H9 (cell line): ENCODE results near the gene HUNK. TPM values are rescaled to one million over a fixed set of nuclear protein-coding genes. Genes with fewer than 3 reads are reported as not detected.

Experiments
- DNase-seq: peaks from one replicate; pipeline ENCODE4 v3.0.0-alpha.2; 2017
- H2AFZ ChIP-seq: one replicate; pipeline ENCODE4 v1.6.1; 2013; ENCODE audit warnings: mild to moderate bottlenecking, low read length, control low read depth, moderate library complexity
- H2AK5ac ChIP-seq: 2 replicates; pipeline ENCODE4 v1.6.1; 2013; ENCODE audit warnings: low read length, control low read depth, mixed read lengths; ENCODE audit not compliant: insufficient read length
- H2BK120ac ChIP-seq: one replicate; pipeline ENCODE4 v1.6.1; 2013; ENCODE audit warnings: low read depth, mild to moderate bottlenecking, low read length, control low read depth, inconsistent platforms; ENCODE audit not compliant: poor library complexity, severe bottlenecking
- H2BK12ac ChIP-seq: 2 replicates; pipeline ENCODE4 v1.6.1; 2013; ENCODE audit warnings: low read length, control low read depth, mixed read lengths, low read depth; ENCODE audit not compliant: insufficient read length
- H2BK15ac ChIP-seq: 2 replicates; pipeline ENCODE4 v1.6.1; 2013; ENCODE audit warnings: low read depth, low read length, control low read depth
- H2BK20ac ChIP-seq: one replicate; pipeline ENCODE4 v1.6.1; 2013; ENCODE audit warnings: low read depth, mild to moderate bottlenecking, low read length, control low read depth, inconsistent platforms; ENCODE audit not compliant: poor library complexity, severe bottlenecking
- H2BK5ac ChIP-seq: 2 replicates; pipeline ENCODE4 v1.6.1; 2013; ENCODE audit warnings: low read length, control low read depth, mixed read lengths; ENCODE audit not compliant: insufficient read length
- H3K14ac ChIP-seq: 2 replicates; pipeline ENCODE4 v1.6.1; 2013; ENCODE audit warnings: low read length, control low read depth; ENCODE audit not compliant: insufficient read depth
- H3K18ac ChIP-seq: 2 replicates; pipeline ENCODE4 v1.6.1; 2013; ENCODE audit warnings: low read depth, mild to moderate bottlenecking, mixed read lengths, low read length, control low read depth; ENCODE audit not compliant: insufficient read length
- H3K23ac ChIP-seq: 2 replicates; pipeline ENCODE4 v1.6.1; 2013; ENCODE audit warnings: low read length, control low read depth, mixed read lengths, low read depth; ENCODE audit not compliant: insufficient read length
- H3K23me2 ChIP-seq: 2 replicates; pipeline ENCODE4 v1.6.1; 2013; ENCODE audit warnings: low read depth, mild to moderate bottlenecking, mixed read lengths, low read length, control low read depth; ENCODE audit not compliant: insufficient read length, poor library complexity, severe bottlenecking
- H3K27ac ChIP-seq: 2 replicates; pipeline ENCODE4 v1.5.1; 2013; ENCODE audit warnings: low read length, control low read depth, mixed read lengths, low read depth; ENCODE audit not compliant: insufficient read length
- H3K27me3 ChIP-seq: 2 replicates; pipeline ENCODE4 v1.6.1; 2013; ENCODE audit warnings: low read length, control low read depth, inconsistent platforms; ENCODE audit not compliant: insufficient read depth
- H3K4ac ChIP-seq: 2 replicates; pipeline ENCODE4 v1.6.1; 2013; ENCODE audit warnings: low read depth, mild to moderate bottlenecking, control low read depth, inconsistent platforms, low read length, moderate library complexity
- H3K4me1 ChIP-seq: 2 replicates; pipeline ENCODE4 v1.6.1; 2013; ENCODE audit warnings: low read length, control low read depth, inconsistent platforms; ENCODE audit not compliant: insufficient read depth
- H3K4me2 ChIP-seq: 2 replicates; pipeline ENCODE4 v1.6.1; 2013; ENCODE audit warnings: low read length, control low read depth, mixed read lengths; ENCODE audit not compliant: insufficient read length, insufficient read depth
- H3K56ac ChIP-seq: 2 replicates; pipeline ENCODE4 v1.6.1; 2013; ENCODE audit warnings: low read depth, mild to moderate bottlenecking, mixed read lengths, low read length, control low read depth; ENCODE audit not compliant: insufficient read length
- H3K79me1 ChIP-seq: 2 replicates; pipeline ENCODE4 v1.6.1; 2013; ENCODE audit warnings: low read depth, mild to moderate bottlenecking, moderate library complexity, low read length, control low read depth, inconsistent platforms; ENCODE audit not compliant: insufficient read depth, poor library complexity, severe bottlenecking
- H3K79me2 ChIP-seq: 2 replicates; pipeline ENCODE4 v1.6.1; 2013; ENCODE audit warnings: low read length, control low read depth, inconsistent platforms; ENCODE audit not compliant: insufficient read depth
- H3K9ac ChIP-seq: 2 replicates; pipeline ENCODE4 v1.6.1; 2013; ENCODE audit warnings: low read length, control low read depth, mixed read lengths; ENCODE audit not compliant: insufficient read length; ENCODE audit errors: extremely low read depth
- H3K9me3 ChIP-seq: one replicate; pipeline ENCODE4 v1.6.1; 2013; ENCODE audit warnings: low read depth, low read length, inconsistent platforms; ENCODE audit not compliant: control insufficient read depth
- H3T11ph ChIP-seq: one replicate; pipeline ENCODE4 v1.6.1; 2013; ENCODE audit warnings: mild to moderate bottlenecking, low read length, control low read depth, inconsistent platforms
- H4K20me1 ChIP-seq: one replicate; pipeline ENCODE4 v1.6.1; 2013; ENCODE audit not compliant: control insufficient read depth, insufficient read length, insufficient read depth
- H4K5ac ChIP-seq: 2 replicates; pipeline ENCODE4 v1.6.1; 2013; ENCODE audit warnings: low read depth, mild to moderate bottlenecking, mixed read lengths, low read length, control low read depth; ENCODE audit not compliant: insufficient read length
- H4K8ac ChIP-seq: replicated peaks from 2 replicates; pipeline ENCODE4 v1.6.1; 2013; ENCODE audit warnings: low read length, control low read depth, mixed read lengths, low read depth; ENCODE audit not compliant: insufficient read length
- H4K91ac ChIP-seq: 2 replicates; pipeline ENCODE4 v1.6.1; 2013; ENCODE audit warnings: low read depth, mild to moderate bottlenecking, moderate library complexity, mixed read lengths, low read length, control low read depth; ENCODE audit not compliant: insufficient read length
- H3K27ac Mint-ChIP-seq, 3 experiments: 2 replicates in 2 of 3; 3 replicates in 1 of 3; pipeline ENCODE4 v1.8.0; 2020 to 2021; ENCODE audit warnings: mixed read lengths in 3 of 3, mild to moderate bottlenecking in 1 of 3, moderate library complexity in 1 of 3
- H3K27me3 Mint-ChIP-seq: 2 replicates; pipeline ENCODE4 v1.8.0; 2021; ENCODE audit warnings: low read depth, mild to moderate bottlenecking, moderate library complexity, mixed read lengths
- H3K36me3 Mint-ChIP-seq, 3 experiments: 2 replicates in 2 of 3; 3 replicates in 1 of 3; pipeline ENCODE4 v1.8.0; 2020 to 2021; ENCODE audit warnings: low read depth in 3 of 3, mixed read lengths in 3 of 3; ENCODE audit not compliant: insufficient read depth in 1 of 3
- H3K4me1 Mint-ChIP-seq, 2 experiments: 2 replicates each; pipeline ENCODE4 v1.8.0; 2020; ENCODE audit warnings: mixed read lengths in 2 of 2
- H3K4me3 Mint-ChIP-seq, 2 experiments: 2 replicates in 1 of 2; 3 replicates in 1 of 2; pipeline ENCODE4 v1.8.0; 2020 to 2021; ENCODE audit warnings: mild to moderate bottlenecking in 2 of 2, mixed read lengths in 2 of 2, moderate library complexity in 1 of 2
- H3K9me3 Mint-ChIP-seq, 2 experiments: 2 replicates in 1 of 2; 3 replicates in 1 of 2; pipeline ENCODE4 v1.8.0; 2020; ENCODE audit warnings: mild to moderate bottlenecking in 2 of 2, mixed read lengths in 2 of 2, moderate library complexity in 1 of 2
- WGBS: extraction: QIAGEN DNeasy Blood & Tissue Kit; methylation state at CpG from one replicate; pipeline ENCODE4 v1.1.7; 2013; ENCODE audit warnings: missing lambda C conversion rate, low lambda C conversion rate, mixed read lengths; ENCODE audit not compliant: insufficient read length; ENCODE audit errors: extremely low coverage; 5-methylcytosine and 5-hydroxymethylcytosine counted together
- total RNA-seq: library from RNA; stranded (reverse); gene quantifications from 2 replicates; pipeline ENCODE4 v1.2.1, GENCODE V29; 2021
- TF ChIP-seq, protein P1 (sequence below): fragments of 200-600 bp; sonication (generic); conservative IDR thresholded peaks from 3 replicates; pipeline ENCODE4 v1.8.0; 2021; ENCODE audit warnings: antibody characterized with exemption, mild to moderate bottlenecking

The HUNK gene
- total RNA-seq, 1 experiment from 2014 or later, result 5.8 TPM

DNA sequence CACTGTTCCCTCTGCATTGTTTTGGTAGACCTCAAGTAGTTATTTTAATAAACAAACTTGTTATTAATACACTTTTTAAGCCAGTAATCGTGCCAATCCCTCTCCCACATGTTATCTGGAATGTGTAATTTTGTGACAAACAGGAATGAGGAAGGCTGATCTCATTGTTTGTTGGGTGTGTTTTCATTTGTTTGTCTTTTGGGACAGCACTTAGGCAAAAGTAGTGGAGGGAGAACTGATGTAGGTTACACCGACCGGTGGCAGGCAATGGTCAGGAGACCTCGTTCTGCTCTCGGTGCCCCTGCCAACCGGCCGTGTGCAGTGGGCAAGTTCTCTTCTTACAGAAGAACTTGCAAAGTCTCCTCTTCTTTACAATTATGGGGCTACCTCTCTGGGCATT lies 99.8 kb downstream of the HUNK start:
- Mint-ChIP-seq H3K4me1 (peaks cover 20 to 32% of the 10 kb centered on the region in 2 experiments), H3K27ac (no peak overlapping the region), H3K4me3 (no peak overlapping the region), H3K9me3 (no peaks in the 10 kb centered on the region), H3K36me3 (peaks cover 0 to 7% (median 3%) of the 10 kb centered on the region in 3 experiments; a peak in 3 of 7 replicates), H3K27me3 (no peaks in the 10 kb centered on the region; the same call in 1 of the 2 replicates)
- Histone ChIP-seq H3K23me2 (no peaks in the 10 kb centered on the region), H3K18ac (no peak overlapping the region), H2BK15ac (no peak overlapping the region), H3K27ac (no peak overlapping the region), H4K8ac (no peak overlapping the region), H3K4ac (no peak overlapping the region), H3K79me2 (no peaks in the 10 kb centered on the region), H2BK12ac (no peak overlapping the region), H3K14ac (no peak overlapping the region), H2BK20ac (no peak overlapping the region), H3K56ac (no peak overlapping the region), H3T11ph (no peak overlapping the region), H2AFZ (no peak overlapping the region), H4K20me1 (no peaks in the 10 kb centered on the region), H3K27me3 (no peaks in the 10 kb centered on the region), H2BK120ac (no peak overlapping the region), H2AK5ac (no peak overlapping the region), H4K91ac (no peak overlapping the region), H3K23ac (no peak overlapping the region), H4K5ac (no peak overlapping the region), H3K79me1 (no peaks in the 10 kb centered on the region), H3K9me3 (no peaks in the 10 kb centered on the region), H2BK5ac (no peak overlapping the region), H3K9ac (no peak overlapping the region), H3K4me1 (no peaks in the 10 kb centered on the region), H3K4me2 (no peak overlapping the region)
- no CpG with 5 or more reads among the region's 7 CpGs for WGBS
- TF ChIP-seq, protein P1, sequence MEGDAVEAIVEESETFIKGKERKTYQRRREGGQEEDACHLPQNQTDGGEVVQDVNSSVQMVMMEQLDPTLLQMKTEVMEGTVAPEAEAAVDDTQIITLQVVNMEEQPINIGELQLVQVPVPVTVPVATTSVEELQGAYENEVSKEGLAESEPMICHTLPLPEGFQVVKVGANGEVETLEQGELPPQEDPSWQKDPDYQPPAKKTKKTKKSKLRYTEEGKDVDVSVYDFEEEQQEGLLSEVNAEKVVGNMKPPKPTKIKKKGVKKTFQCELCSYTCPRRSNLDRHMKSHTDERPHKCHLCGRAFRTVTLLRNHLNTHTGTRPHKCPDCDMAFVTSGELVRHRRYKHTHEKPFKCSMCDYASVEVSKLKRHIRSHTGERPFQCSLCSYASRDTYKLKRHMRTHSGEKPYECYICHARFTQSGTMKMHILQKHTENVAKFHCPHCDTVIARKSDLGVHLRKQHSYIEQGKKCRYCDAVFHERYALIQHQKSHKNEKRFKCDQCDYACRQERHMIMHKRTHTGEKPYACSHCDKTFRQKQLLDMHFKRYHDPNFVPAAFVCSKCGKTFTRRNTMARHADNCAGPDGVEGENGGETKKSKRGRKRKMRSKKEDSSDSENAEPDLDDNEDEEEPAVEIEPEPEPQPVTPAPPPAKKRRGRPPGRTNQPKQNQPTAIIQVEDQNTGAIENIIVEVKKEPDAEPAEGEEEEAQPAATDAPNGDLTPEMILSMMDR, result no peak
- DNase-seq, result no peak
